GM18502 (cell line): ENCODE measurements around the gene SDR42E2.
"Not testable (repeated sequence)": the region's sequence is repeated elsewhere in the genome, so short reads cannot be mapped to it uniquely, and the experiment has no call there.

Experiments
- ATAC-seq: cut with Tn5 transposase; IDR thresholded peaks from one replicate; pipeline ENCODE4 v1.9.1; 2021; ENCODE audit warnings: mild to moderate bottlenecking; ENCODE audit not compliant: unreplicated experiment, poor library complexity

The SDR42E2 gene

GRCh38 chr16:22153078-22153477 is 9.2 kb upstream of the SDR42E2 start:
- not testable (repeated sequence) for ATAC-seq

GRCh38 chr16:22161401-22161800 is 905 bp upstream of the SDR42E2 start:
- no peak for ATAC-seq

GRCh38 chr16:22162656-22163009 is 327 bp downstream of the SDR42E2 start:
- ATAC-seq: no peak

- ATAC-seq: no peak
Observed at GRCh38 chr16:22163806-22164205, 1.5 kb downstream of the SDR42E2 start.

GRCh38 chr16:22164482-22164881 is 2.2 kb downstream of the SDR42E2 start:
- ATAC-seq: no peak

- no peak for ATAC-seq
Observed at GRCh38 chr16:22165508-22166285, 3.4 kb downstream of the SDR42E2 start.

GRCh38 chr16:22171953-22172352 is 9.6 kb downstream of the SDR42E2 start:
- no peak for ATAC-seq

- not testable (repeated sequence) for ATAC-seq
Observed at GRCh38 chr16:22172642-22173041, 10.3 kb downstream of the SDR42E2 start.

- no peak for ATAC-seq
Observed at GRCh38 chr16:22174642-22175041, 12.3 kb downstream of the SDR42E2 start.

- ATAC-seq: no peak
Observed at GRCh38 chr16:22177968-22178930, 15.9 kb downstream of the SDR42E2 start.

GRCh38 chr16:22181426-22181825 is 19.1 kb downstream of the SDR42E2 start:
- no peak for ATAC-seq

GRCh38 chr16:22181843-22182242 is 19.5 kb downstream of the SDR42E2 start:
- ATAC-seq: no peak

GRCh38 chr16:22183335-22183734 is 21.0 kb downstream of the SDR42E2 start:
- ATAC-seq: no peak

- ATAC-seq: no peak
Observed at GRCh38 chr16:22183901-22184614, 21.8 kb downstream of the SDR42E2 start.

- ATAC-seq: no peak
Observed at GRCh38 chr16:22184615-22184968, 22.3 kb downstream of the SDR42E2 start.

GRCh38 chr16:22186517-22186916 is 24.2 kb downstream of the SDR42E2 start:
- no peak for ATAC-seq

GRCh38 chr16:22188267-22188594 is 25.9 kb downstream of the SDR42E2 start:
- no peak for ATAC-seq

- no peak for ATAC-seq
Observed at GRCh38 chr16:22188595-22189442, 26.5 kb downstream of the SDR42E2 start.

- no peak for ATAC-seq
Observed at GRCh38 chr16:22189473-22190080, 27.3 kb downstream of the SDR42E2 start.
